SK-N-SH (cell line): ENCODE measurements around the gene RGL1. TPM values are rescaled to one million over a fixed set of nuclear protein-coding genes. Genes with fewer than 3 reads are reported as not detected.

Experiments used
- CTCF ChIA-PET: fragments of 300-600, 350-600 bp; formaldehyde crosslinking; extraction: SDS; loops from one replicate; lab custom pipeline; 2021; lab: Yijun Ruan, JAX
- POLR2A ChIA-PET: fragments of 350-600 bp; sonication (Branson Sonifier 250); formaldehyde crosslinking; extraction: SDS; loops from one replicate; lab custom pipeline; 2020; ENCODE audit warnings: antibody characterized with exemption, inconsistent platforms; lab: Yijun Ruan, JAX
- DNase-seq: peaks from one replicate; pipeline ENCODE4 v3.0.0; 2012
- H2AFZ ChIP-seq: fragments of 200-600 bp; sonication (generic); 2 replicates; pipeline ENCODE4 v1.8.1; 2016; ENCODE audit warnings: antibody characterized with exemption, mild to moderate bottlenecking, low read depth
- H3F3A ChIP-seq: fragments of 200-600 bp; sonication (generic); replicated peaks from 2 replicates; pipeline ENCODE3; 2016; ENCODE audit warnings: antibody characterized with exemption, mild to moderate bottlenecking; ENCODE audit not compliant: insufficient read depth
- H3K27ac ChIP-seq, 2 experiments: fragments of 200-500 bp in 1 of 2; fragments of 200-600 bp in 1 of 2; sonication (Bioruptor generic) in 1 of 2; sonication (generic), shearing (Covaris generic) in 1 of 2; 2 replicates each; pipeline versions ENCODE4 v1.5.1 to v1.6.1; 2014 to 2016; ENCODE audit warnings: low read depth in 2 of 2, inconsistent platforms in 1 of 2, low read length in 1 of 2, mild to moderate bottlenecking in 1 of 2, mixed read lengths in 1 of 2
- H3K27me3 ChIP-seq: fragments of 200-600 bp; sonication (generic), shearing (Covaris generic); 2 replicates; pipeline ENCODE4 v1.6.1; 2016; ENCODE audit warnings: mixed run types; ENCODE audit not compliant: insufficient read depth
- H3K36me3 ChIP-seq, 2 experiments: fragments of 200-500 bp in 1 of 2; fragments of 200-600 bp in 1 of 2; sonication (Bioruptor generic) in 1 of 2; sonication (generic) in 1 of 2; replicated peaks in 1 of 2; 2 replicates each; pipeline versions ENCODE3 to v1.5.1; 2014 to 2016; ENCODE audit warnings: low read length in 1 of 2, mild to moderate bottlenecking in 1 of 2; ENCODE audit not compliant: insufficient read depth in 2 of 2, control insufficient read depth in 1 of 2
- H3K4me1 ChIP-seq, 2 experiments: fragments of 200-500 bp in 1 of 2; fragments of 200-600 bp in 1 of 2; sonication (Bioruptor generic) in 1 of 2; sonication (generic), shearing (Covaris generic) in 1 of 2; 2 replicates each; pipeline versions ENCODE4 v1.5.1 to v1.6.1; 2014 to 2016; ENCODE audit warnings: low read depth in 1 of 2, low read length in 1 of 2, mixed run types in 1 of 2; ENCODE audit not compliant: insufficient read depth in 2 of 2, control insufficient read depth in 1 of 2
- H3K4me2 ChIP-seq: fragments of 200-600 bp; sonication (generic), shearing (Covaris generic); 2 replicates; pipeline ENCODE4 v1.6.1; 2017; ENCODE audit warnings: mixed run types
- H3K4me3 ChIP-seq, 2 experiments: fragments of 200-500 bp in 1 of 2; fragments of 200-600 bp in 1 of 2; sonication (Bioruptor generic) in 1 of 2; sonication (generic), shearing (Covaris generic) in 1 of 2; 2 replicates each; pipeline versions ENCODE4 v1.5.1 to v1.8.1; 2014 to 2016; ENCODE audit warnings: low read depth in 2 of 2, inconsistent platforms in 1 of 2, low read length in 1 of 2, mild to moderate bottlenecking in 1 of 2, mixed read lengths in 1 of 2, moderate library complexity in 1 of 2
- H3K79me2 ChIP-seq: fragments of 200-600 bp; sonication (generic); 2 replicates; pipeline ENCODE4 v1.8.1; 2017; ENCODE audit warnings: mild to moderate bottlenecking; ENCODE audit not compliant: insufficient read depth
- H3K9ac ChIP-seq: fragments of 200-600 bp; sonication (generic); 2 replicates; pipeline ENCODE4 v1.6.1; 2017; ENCODE audit warnings: mixed run types
- H3K9me2 ChIP-seq: fragments of 200-600 bp; sonication (generic); 2 replicates; pipeline ENCODE4 v1.6.1; 2017; ENCODE audit warnings: mixed run types
- H3K9me3 ChIP-seq: fragments of 200-600 bp; sonication (generic); 2 replicates; pipeline ENCODE4 v1.6.1; 2017; ENCODE audit warnings: mixed run types, mild to moderate bottlenecking, moderate library complexity
- H4K20me1 ChIP-seq: fragments of 200-600 bp; sonication (generic); 2 replicates; pipeline ENCODE4 v1.6.1; 2017; ENCODE audit warnings: mild to moderate bottlenecking, mixed run types; ENCODE audit not compliant: insufficient read depth
- GATA2 ChIP-seq: sonication (generic); formaldehyde crosslinking; IDR thresholded peaks from 2 replicates; pipeline ENCODE4 v1.5.0; 2020; ENCODE audit warnings: mild to moderate bottlenecking, missing genetic modification reagents
- JUND ChIP-seq: IDR thresholded peaks from 2 replicates; pipeline ENCODE4 v1.4.0; 2012
- RFX5 ChIP-seq: IDR thresholded peaks from 2 replicates; pipeline ENCODE4 v1.6.1; 2012; ENCODE audit warnings: mild to moderate bottlenecking, improper control_type of control experiment, low read length
- SIN3A ChIP-seq: IDR thresholded peaks from 2 replicates; pipeline ENCODE4 v1.6.1; 2012; ENCODE audit warnings: low read depth, mild to moderate bottlenecking, low read length, moderate library complexity, borderline replicate concordance
- TCF12 ChIP-seq: IDR thresholded peaks from 2 replicates; pipeline ENCODE4 v1.4.0; 2012
- YY1 ChIP-seq: IDR thresholded peaks from 2 replicates; pipeline ENCODE4 v1.4.0; 2012; ENCODE audit warnings: low read depth, mild to moderate bottlenecking
- WGBS: methylation state at CpG from one replicate; pipeline ENCODE4 v1.1.6; 2017; ENCODE audit warnings: low lambda C conversion rate; 5-methylcytosine and 5-hydroxymethylcytosine counted together
- polyA plus RNA-seq, 3 experiments: library from polyadenylated mRNA; depleted of rRNA; stranded (reverse); fragments of >200 nt; gene quantifications; 2 replicates each; pipeline ENCODE4 v1.2.3, GENCODE V29; 2012
- TF ChIP-seq, protein P1 (sequence below): IDR thresholded peaks from 2 replicates; pipeline ENCODE4 v1.6.1; 2012; ENCODE audit warnings: mild to moderate bottlenecking, low read depth, low read length, moderate library complexity

The RGL1 gene
- polyA plus RNA-seq, 1 of the 3 experiments (the other 2 are of a cell fraction) = 8.3 TPM

DNA sequence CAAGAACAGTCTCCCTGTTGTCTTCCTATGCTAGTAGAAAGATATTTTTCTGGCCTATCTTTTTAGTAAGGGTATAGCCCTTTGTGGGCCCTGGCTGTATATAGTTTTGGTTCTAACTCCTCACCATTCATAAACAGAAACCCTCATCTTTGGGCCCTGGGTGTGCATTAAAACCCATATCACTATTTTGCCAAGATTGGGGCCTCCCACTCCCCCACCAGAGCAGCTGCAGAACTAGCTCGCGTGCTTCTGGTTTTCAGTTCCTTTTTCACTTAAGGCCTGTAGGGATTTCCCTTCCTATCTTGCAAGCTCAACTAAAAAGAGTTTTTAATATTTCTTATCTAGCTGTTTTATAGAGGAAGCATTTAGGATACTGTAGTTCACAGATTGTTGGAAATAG is 106.4 kb downstream of the RGL1 start:
- peaks cover 15 to 25% of the 10 kb centered on the region in 2 experiments for H3K4me1 ChIP-seq
- no peak overlapping the region for H3K27ac ChIP-seq
- H3K9ac ChIP-seq = no peak overlapping the region
- no peaks in the 10 kb centered on the region for H4K20me1 ChIP-seq
- H3K9me3 ChIP-seq = no peaks in the 10 kb centered on the region
- H3K27me3 ChIP-seq = no peaks in the 10 kb centered on the region
- H3K36me3 ChIP-seq = peaks cover 13 to 77% of the 10 kb centered on the region in 2 experiments
- H3K79me2 ChIP-seq = no peaks in the 10 kb centered on the region
- no peaks in the 10 kb centered on the region for H3F3A ChIP-seq
- DNase-seq = no peak
- CTCF ChIA-PET = interaction anchor here (1.3 kb wide), 1 partner anchor 256 kb away, joined by 4 read pairs; no protein-coding TSS in a partner anchor
- POLR2A ChIA-PET = interaction anchor here (0.6 kb wide), 1 partner anchor 218 kb away, joined by 4 read pairs; no protein-coding TSS in a partner anchor
- TF ChIP-seq TCF12 (no peak), GATA2 (CRISPR knock-in tag) (no peak), JUND (no peak), RFX5 (no peak), YY1 (no peak), SIN3A (no peak)
- TF ChIP-seq, protein P1, sequence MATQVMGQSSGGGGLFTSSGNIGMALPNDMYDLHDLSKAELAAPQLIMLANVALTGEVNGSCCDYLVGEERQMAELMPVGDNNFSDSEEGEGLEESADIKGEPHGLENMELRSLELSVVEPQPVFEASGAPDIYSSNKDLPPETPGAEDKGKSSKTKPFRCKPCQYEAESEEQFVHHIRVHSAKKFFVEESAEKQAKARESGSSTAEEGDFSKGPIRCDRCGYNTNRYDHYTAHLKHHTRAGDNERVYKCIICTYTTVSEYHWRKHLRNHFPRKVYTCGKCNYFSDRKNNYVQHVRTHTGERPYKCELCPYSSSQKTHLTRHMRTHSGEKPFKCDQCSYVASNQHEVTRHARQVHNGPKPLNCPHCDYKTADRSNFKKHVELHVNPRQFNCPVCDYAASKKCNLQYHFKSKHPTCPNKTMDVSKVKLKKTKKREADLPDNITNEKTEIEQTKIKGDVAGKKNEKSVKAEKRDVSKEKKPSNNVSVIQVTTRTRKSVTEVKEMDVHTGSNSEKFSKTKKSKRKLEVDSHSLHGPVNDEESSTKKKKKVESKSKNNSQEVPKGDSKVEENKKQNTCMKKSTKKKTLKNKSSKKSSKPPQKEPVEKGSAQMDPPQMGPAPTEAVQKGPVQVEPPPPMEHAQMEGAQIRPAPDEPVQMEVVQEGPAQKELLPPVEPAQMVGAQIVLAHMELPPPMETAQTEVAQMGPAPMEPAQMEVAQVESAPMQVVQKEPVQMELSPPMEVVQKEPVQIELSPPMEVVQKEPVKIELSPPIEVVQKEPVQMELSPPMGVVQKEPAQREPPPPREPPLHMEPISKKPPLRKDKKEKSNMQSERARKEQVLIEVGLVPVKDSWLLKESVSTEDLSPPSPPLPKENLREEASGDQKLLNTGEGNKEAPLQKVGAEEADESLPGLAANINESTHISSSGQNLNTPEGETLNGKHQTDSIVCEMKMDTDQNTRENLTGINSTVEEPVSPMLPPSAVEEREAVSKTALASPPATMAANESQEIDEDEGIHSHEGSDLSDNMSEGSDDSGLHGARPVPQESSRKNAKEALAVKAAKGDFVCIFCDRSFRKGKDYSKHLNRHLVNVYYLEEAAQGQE = no peak
- H3K4me2 ChIP-seq = no peak overlapping the region
- 90% methylated on average over 2 of the region's 2 CpGs for WGBS
- no peak overlapping the region for H2AFZ ChIP-seq
- no peak overlapping the region for H3K4me3 ChIP-seq
- H3K9me2 ChIP-seq = no peaks in the 10 kb centered on the region

DNA sequence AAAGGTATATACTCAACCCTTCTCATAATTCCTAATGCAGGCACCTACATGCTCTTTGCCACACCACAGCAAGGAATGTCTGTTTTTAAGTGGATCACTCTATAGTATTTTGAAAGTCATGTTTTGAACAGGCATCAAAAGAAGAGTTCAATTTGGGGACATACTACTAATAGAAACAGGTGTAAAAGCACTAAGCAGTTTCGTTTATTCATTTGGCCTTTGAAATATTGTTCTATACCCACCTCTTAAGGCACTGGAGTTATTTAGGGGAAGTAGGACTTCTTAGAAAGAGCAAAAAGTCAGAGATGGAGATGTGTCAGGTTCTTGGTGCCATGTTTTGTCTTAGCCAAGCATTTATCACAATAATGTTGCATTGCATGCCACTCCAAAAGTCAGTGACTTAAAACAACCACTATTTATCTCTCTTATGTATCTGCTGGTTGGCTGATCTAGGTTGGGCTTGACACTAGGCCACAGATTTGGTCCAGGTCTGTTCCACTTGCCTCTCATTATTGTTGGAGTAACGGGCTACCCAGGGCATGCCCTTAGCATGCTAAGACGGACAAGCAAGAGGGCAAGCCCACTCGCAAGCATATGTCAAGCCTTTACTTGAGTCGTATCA is 107.5 kb downstream of the RGL1 start:
- Histone ChIP-seq H3K9ac (no peak overlapping the region), H3K9me2 (no peaks in the 10 kb centered on the region), H3F3A (no peaks in the 10 kb centered on the region), H3K79me2 (no peaks in the 10 kb centered on the region), H4K20me1 (no peaks in the 10 kb centered on the region), H3K36me3 (peaks cover 19 to 78% of the 10 kb centered on the region in 2 experiments), H3K9me3 (no peaks in the 10 kb centered on the region), H3K27ac (no peak overlapping the region), H3K27me3 (no peaks in the 10 kb centered on the region), H3K4me2 (no peak overlapping the region), H3K4me1 (peaks cover 15 to 29% of the 10 kb centered on the region in 2 experiments), H3K4me3 (no peak overlapping the region), H2AFZ (no peak overlapping the region)
- ChIA-PET CTCF (interaction anchor here (5.7 kb wide), 1 partner anchor 258 kb away, joined by 219 read pairs; the partner anchor contains the start of gene APOBEC4), POLR2A (no interaction called here)
- no peak for TF ChIP-seq RFX5
- 91% methylated on average over 5 of the region's 5 CpGs for WGBS
- no peak for DNase-seq
